ENCODE data around the gene INPP5E.
A peak's percentile ranks its signal among the peaks of the same experiment; 100 is the strongest.
"Not testable (repeated sequence)": the region's sequence is repeated elsewhere in the genome, so short reads cannot be mapped to it uniquely, and the experiment has no call there.

INPP5E gene

GRCh38 chr9:136410500-136411287 is 29.0 kb downstream of the INPP5E start, which contains the start of the genes ENTR1 and PMPCA:
Gene ENTR1 (minus strand): TSS chr9:136410614. CDS start chr9:136410397, 217 bp downstream.
Gene PMPCA (plus strand): TSS chr9:136410658. CDS start chr9:136410669, 11 bp downstream.
- H3K27ac ChIP-seq (ENCODE audit: low read depth, low read length), result peak within 1 kb of the TSS; percentile 75
- peak within 1 kb of the TSS; percentile 75 for H3K9ac ChIP-seq (ENCODE audit: low read length)
- no peaks in the 10 kb centered on the region for H3K27me3 ChIP-seq (ENCODE audit: control insufficient read depth, insufficient read depth, low read length)
- peaks cover 23% of the 10 kb centered on the region for H3K36me3 ChIP-seq (ENCODE audit: control insufficient read depth, insufficient read depth, low read length)
- H3K4me3 ChIP-seq (ENCODE audit: low read length), result peak within 1 kb of the TSS; percentile 96
- H3K4me1 ChIP-seq (ENCODE audit: control insufficient read depth, insufficient read depth, low read length), result peaks cover 11% of the 10 kb centered on the region

GRCh38 chr9:136409557-136410455 is 29.8 kb downstream of the INPP5E start:
- no peak overlapping the region for H3K27ac ChIP-seq (ENCODE audit: low read depth, low read length)
- H3K36me3 ChIP-seq (ENCODE audit: control insufficient read depth, insufficient read depth, low read length), result peaks cover 27% of the 10 kb centered on the region
- peak overlapping the region; percentile 89 for H3K4me3 ChIP-seq (ENCODE audit: low read length)
- peak overlapping the region; percentile 59 for H3K9ac ChIP-seq (ENCODE audit: low read length)
- peaks cover 11% of the 10 kb centered on the region for H3K4me1 ChIP-seq (ENCODE audit: control insufficient read depth, insufficient read depth, low read length)
- H3K27me3 ChIP-seq (ENCODE audit: control insufficient read depth, insufficient read depth, low read length), result no peaks in the 10 kb centered on the region

- Histone ChIP-seq H3K36me3 (ENCODE audit: control insufficient read depth, insufficient read depth, low read length) (peaks cover 16% of the 10 kb centered on the region), H3K4me1 (ENCODE audit: control insufficient read depth, insufficient read depth, low read length) (peaks cover 11% of the 10 kb centered on the region), H3K27me3 (ENCODE audit: control insufficient read depth, insufficient read depth, low read length) (no peaks in the 10 kb centered on the region), H3K27ac (ENCODE audit: low read depth, low read length) (no peak overlapping the region), H3K4me3 (ENCODE audit: low read length) (no peak overlapping the region), H3K9ac (ENCODE audit: low read length) (no peak overlapping the region)
Measured at GRCh38 chr9:136407911-136408310, 31.7 kb downstream of the INPP5E start.

- H3K36me3 ChIP-seq (ENCODE audit: control insufficient read depth, insufficient read depth, low read length), result peaks cover 13% of the 10 kb centered on the region
- H3K27ac ChIP-seq (ENCODE audit: low read depth, low read length); H3K4me3 ChIP-seq (ENCODE audit: low read length); H3K27me3 ChIP-seq (ENCODE audit: control insufficient read depth, insufficient read depth, low read length); H3K9ac ChIP-seq (ENCODE audit: low read length): not testable (repeated sequence)
- peaks cover 11% of the 10 kb centered on the region for H3K4me1 ChIP-seq (ENCODE audit: control insufficient read depth, insufficient read depth, low read length)
Measured at GRCh38 chr9:136407061-136407460, 32.6 kb downstream of the INPP5E start.

DNA sequence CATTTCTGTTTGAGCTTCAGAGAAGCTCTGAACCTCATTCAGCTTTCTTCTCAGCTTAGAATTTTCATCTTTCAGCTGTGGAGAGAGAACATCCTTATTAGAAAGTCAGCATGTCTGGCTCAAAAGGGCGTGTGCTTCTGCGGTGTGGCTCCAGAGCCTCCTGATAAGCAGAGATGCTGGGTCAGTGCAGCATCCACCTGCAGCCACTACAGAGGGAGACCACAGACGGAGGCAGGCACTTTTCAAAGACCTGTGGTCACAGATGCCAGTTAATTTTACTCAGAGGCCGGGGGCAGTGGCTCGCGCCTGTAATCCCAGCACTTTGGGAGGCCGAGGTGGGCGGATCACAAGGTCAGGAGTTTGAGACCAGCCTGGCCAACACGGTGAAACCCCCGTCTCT is 33.7 kb downstream of the INPP5E start:
- peaks cover 13% of the 10 kb centered on the region for H3K36me3 ChIP-seq (ENCODE audit: control insufficient read depth, insufficient read depth, low read length)
- not testable (repeated sequence) for H3K4me1 ChIP-seq (ENCODE audit: control insufficient read depth, insufficient read depth, low read length); H3K27me3 ChIP-seq (ENCODE audit: control insufficient read depth, insufficient read depth, low read length); H3K27ac ChIP-seq (ENCODE audit: low read depth, low read length); H3K4me3 ChIP-seq (ENCODE audit: low read length); H3K9ac ChIP-seq (ENCODE audit: low read length)

- Histone ChIP-seq H3K36me3 (ENCODE audit: control insufficient read depth, insufficient read depth, low read length) (peaks cover 13% of the 10 kb centered on the region), H3K27ac (ENCODE audit: low read depth, low read length) (no peak overlapping the region), H3K4me1 (ENCODE audit: control insufficient read depth, insufficient read depth, low read length) (peaks cover 3% of the 10 kb centered on the region)
Measured at GRCh38 chr9:136405481-136405880, 34.2 kb downstream of the INPP5E start.

GRCh38 chr9:136404801-136405136 is 34.9 kb downstream of the INPP5E start:
- peaks cover 13% of the 10 kb centered on the region for H3K36me3 ChIP-seq (ENCODE audit: control insufficient read depth, insufficient read depth, low read length)
- no peak overlapping the region for H3K9ac ChIP-seq (ENCODE audit: low read length)
- no peak overlapping the region for H3K27ac ChIP-seq (ENCODE audit: low read depth, low read length)
- H3K4me3 ChIP-seq (ENCODE audit: low read length), result no peak overlapping the region
- no peaks in the 10 kb centered on the region for H3K27me3 ChIP-seq (ENCODE audit: control insufficient read depth, insufficient read depth, low read length)
- H3K4me1 ChIP-seq (ENCODE audit: control insufficient read depth, insufficient read depth, low read length), result peaks cover under 1% of the 10 kb centered on the region

More at GRCh38 chr9:136405481-136405880, 34.2 kb downstream of the INPP5E start:
- Histone ChIP-seq H3K27me3 (ENCODE audit: control insufficient read depth, insufficient read depth, low read length) (no peaks in the 10 kb centered on the region), H3K9ac (ENCODE audit: low read length) (no peak overlapping the region), H3K4me3 (ENCODE audit: low read length) (no peak overlapping the region)

DNA sequence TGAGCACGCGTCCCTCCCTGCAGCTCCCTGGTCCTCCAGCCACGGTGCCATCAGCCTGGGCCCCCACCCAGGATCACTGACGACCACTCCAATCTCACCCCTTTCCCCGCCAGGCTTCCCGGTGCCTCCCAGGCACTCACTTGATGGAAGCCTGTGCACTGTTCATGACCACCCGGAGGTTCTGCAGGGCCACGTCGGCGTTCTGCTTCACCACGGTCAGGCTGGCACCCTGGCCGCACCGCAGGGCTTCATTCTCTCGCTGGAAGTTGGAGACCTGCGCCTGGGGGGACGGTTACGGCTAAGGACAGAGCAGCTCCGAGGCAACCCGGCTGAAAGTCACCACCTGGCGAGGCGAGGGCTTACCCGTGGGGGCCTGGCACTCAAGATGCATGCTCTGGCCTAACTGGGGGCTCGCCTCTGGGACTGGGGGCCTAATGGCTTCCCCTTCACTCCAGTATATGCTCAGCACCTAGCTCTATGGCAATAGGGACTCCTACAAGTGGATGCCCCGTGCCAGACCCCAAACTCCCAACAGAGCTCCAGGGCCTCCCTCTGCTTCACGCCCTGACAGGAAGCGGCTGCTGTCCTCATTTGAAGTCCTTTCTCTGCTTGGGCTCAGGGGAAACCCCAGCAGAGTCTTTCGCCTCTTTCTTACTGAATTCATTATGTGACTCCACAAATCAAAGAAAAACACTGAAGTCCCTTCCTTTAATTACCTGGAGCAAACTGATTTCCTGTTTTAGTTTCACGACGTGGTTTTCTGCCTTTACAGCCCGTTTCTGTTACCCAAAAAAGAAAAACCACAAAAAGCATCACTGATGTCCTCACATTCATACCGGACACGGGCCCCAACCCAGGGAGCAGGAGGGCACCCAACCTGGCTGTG is 35.5 kb downstream of the INPP5E start:
- Histone ChIP-seq H3K4me3 (ENCODE audit: low read length) (peak overlapping the region; percentile 7), H3K36me3 (ENCODE audit: control insufficient read depth, insufficient read depth, low read length) (peaks cover 13% of the 10 kb centered on the region), H3K4me1 (ENCODE audit: control insufficient read depth, insufficient read depth, low read length) (peaks cover 4% of the 10 kb centered on the region), H3K27me3 (ENCODE audit: control insufficient read depth, insufficient read depth, low read length) (no peaks in the 10 kb centered on the region), H3K27ac (ENCODE audit: low read depth, low read length) (no peak overlapping the region), H3K9ac (ENCODE audit: low read length) (no peak overlapping the region)

DNA sequence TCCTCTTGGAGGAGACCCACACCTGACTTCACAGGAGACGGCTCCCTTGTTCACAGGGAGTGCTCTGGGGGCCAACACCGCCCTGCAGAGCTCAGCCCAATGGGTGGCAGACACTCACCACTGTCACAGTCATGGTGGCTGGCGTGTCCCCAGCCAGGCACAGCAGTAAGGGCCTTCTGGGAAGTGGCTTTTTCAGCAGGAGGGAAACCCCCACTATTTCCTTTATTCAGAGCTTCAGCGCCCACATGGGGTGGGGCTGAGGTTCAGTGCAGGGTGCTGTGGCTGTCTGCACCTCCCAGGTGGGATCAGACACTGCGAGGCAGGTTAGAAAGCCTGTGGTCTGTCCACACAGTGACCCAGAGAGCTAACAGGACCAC is 36.1 kb downstream of the INPP5E start:
- Histone ChIP-seq H3K27me3 (ENCODE audit: control insufficient read depth, insufficient read depth, low read length) (no peaks in the 10 kb centered on the region), H3K4me3 (ENCODE audit: low read length) (peak overlapping the region; percentile 7), H3K9ac (ENCODE audit: low read length) (no peak overlapping the region), H3K4me1 (ENCODE audit: control insufficient read depth, insufficient read depth, low read length) (peaks cover 6% of the 10 kb centered on the region), H3K27ac (ENCODE audit: low read depth, low read length) (no peak overlapping the region), H3K36me3 (ENCODE audit: control insufficient read depth, insufficient read depth, low read length) (peaks cover 13% of the 10 kb centered on the region)

GRCh38 chr9:136402067-136402466 is 37.6 kb downstream of the INPP5E start:
- H3K36me3 ChIP-seq (ENCODE audit: control insufficient read depth, insufficient read depth, low read length), result peaks cover 13% of the 10 kb centered on the region
- H3K9ac ChIP-seq (ENCODE audit: low read length), result no peak overlapping the region
- peaks cover 6% of the 10 kb centered on the region for H3K4me1 ChIP-seq (ENCODE audit: control insufficient read depth, insufficient read depth, low read length)
- H3K27ac ChIP-seq (ENCODE audit: low read depth, low read length), result no peak overlapping the region
- H3K4me3 ChIP-seq (ENCODE audit: low read length), result no peak overlapping the region
- H3K27me3 ChIP-seq (ENCODE audit: control insufficient read depth, insufficient read depth, low read length), result no peaks in the 10 kb centered on the region

- Histone ChIP-seq H3K27ac (ENCODE audit: low read depth, low read length) (no peak overlapping the region), H3K36me3 (ENCODE audit: control insufficient read depth, insufficient read depth, low read length) (peaks cover 12% of the 10 kb centered on the region), H3K4me1 (ENCODE audit: control insufficient read depth, insufficient read depth, low read length) (peaks cover 6% of the 10 kb centered on the region), H3K4me3 (ENCODE audit: low read length) (no peak overlapping the region), H3K9ac (ENCODE audit: low read length) (no peak overlapping the region), H3K27me3 (ENCODE audit: control insufficient read depth, insufficient read depth, low read length) (no peaks in the 10 kb centered on the region)
Measured at GRCh38 chr9:136401173-136401922, 38.3 kb downstream of the INPP5E start.

Measured in rectal smooth muscle tissue (tissue), 1 donor.